Mucosa of rectum (tissue), 2 donors: Measurements from ENCODE around the gene GALNT16.

ENCODE experiments used
- H3K27ac ChIP-seq, 2 donors: one replicate each; pipeline ENCODE4 v1.7.0; 2013; ENCODE audit warnings: inconsistent platforms in 2 of 2, low read depth in 2 of 2, low read length in 2 of 2
- H3K27me3 ChIP-seq, 2 donors: one replicate each; pipeline ENCODE4 v1.7.0; 2013; ENCODE audit warnings: low read length in 2 of 2; ENCODE audit not compliant: control insufficient read depth in 2 of 2, insufficient read depth in 2 of 2
- H3K36me3 ChIP-seq, 2 donors: one replicate each; pipeline ENCODE4 v1.7.0; 2013; ENCODE audit warnings: low read length in 2 of 2; ENCODE audit not compliant: control insufficient read depth in 2 of 2, insufficient read depth in 2 of 2
- H3K4me1 ChIP-seq, 2 donors: one replicate each; pipeline ENCODE4 v1.7.0; 2013; ENCODE audit warnings: low read length in 2 of 2, mild to moderate bottlenecking in 1 of 2; ENCODE audit not compliant: control insufficient read depth in 2 of 2, insufficient read depth in 2 of 2
- H3K4me3 ChIP-seq, 2 donors: one replicate each; pipeline ENCODE4 v1.7.0; 2013; ENCODE audit warnings: low read length in 2 of 2
- H3K9ac ChIP-seq, 2 donors: one replicate each; pipeline ENCODE4 v1.7.0; 2013; ENCODE audit warnings: low read length in 2 of 2, low read depth in 1 of 2, mild to moderate bottlenecking in 1 of 2
- H3K9me3 ChIP-seq, 2 donors: one replicate each; pipeline ENCODE4 v1.7.0; 2013; ENCODE audit warnings: low read length in 2 of 2; ENCODE audit not compliant: control insufficient read depth in 2 of 2
- donor health status: healthy.
- donor health status: Normal muscosa, but diverticular disease.

The GALNT16 gene

DNA sequence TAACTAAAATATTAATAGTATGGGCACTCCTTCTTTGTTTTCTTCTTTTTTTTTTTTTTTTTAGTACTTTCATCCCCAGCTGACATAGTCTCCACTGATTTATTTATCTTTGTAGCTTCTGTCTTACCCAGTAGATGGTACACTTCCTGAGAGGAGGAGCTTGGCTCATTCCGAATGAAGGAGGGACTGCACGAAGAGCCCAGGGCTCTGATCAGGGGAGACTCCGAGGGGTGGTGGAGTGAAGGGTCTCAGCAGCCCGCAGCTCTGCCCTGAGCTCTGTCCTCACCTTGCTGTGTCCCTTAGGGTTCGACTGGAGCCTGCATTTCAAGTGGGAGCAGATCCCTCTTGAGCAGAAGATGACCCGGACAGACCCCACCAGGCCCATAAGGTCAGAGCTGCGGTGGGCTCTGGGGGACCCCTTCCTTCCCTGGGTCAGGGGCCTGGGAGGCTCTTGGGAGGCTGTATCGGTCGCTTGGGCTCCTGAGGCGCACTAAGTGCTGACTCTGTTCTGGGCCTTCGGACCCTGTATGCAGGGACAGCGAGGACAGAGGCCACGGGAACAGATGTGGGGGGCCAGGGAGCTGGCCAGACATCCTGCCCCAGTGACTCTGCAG is 72.9 kb downstream of the GALNT16 start:
- Histone ChIP-seq H3K36me3 (no peaks in the 10 kb centered on the region), H3K9me3 (no peaks in the 10 kb centered on the region), H3K4me3 (no peak overlapping the region), H3K27ac (no peak overlapping the region), H3K9ac (no peak overlapping the region), H3K27me3 (no peaks in the 10 kb centered on the region), H3K4me1 (no peaks in the 10 kb centered on the region)

DNA sequence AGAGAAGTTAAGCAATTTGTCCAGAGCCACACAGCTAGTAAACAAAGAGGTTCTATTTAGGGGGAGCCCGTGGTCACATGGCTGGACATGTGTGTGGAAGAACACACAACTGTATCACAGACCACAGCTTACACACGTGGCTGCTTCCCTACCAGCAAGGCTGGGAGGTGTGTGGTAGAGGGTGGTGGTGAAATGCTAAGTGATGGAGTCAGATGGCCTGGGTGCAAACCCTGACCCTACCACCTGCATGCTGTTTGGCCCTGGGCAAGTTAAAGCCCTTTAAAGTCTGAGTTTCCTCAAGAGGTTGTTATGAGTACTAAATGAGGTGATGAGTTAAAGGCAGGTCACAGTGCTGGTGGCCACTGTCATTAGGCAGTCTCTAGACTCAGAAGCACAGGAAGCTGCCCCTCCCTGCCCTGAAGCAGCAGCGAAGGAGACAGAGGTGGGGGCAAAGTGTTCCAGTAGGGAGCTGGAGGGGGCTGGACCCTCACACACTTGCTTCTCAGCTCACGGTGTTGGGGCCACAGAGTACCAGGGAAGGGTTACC is 73.9 kb downstream of the GALNT16 start:
- Histone ChIP-seq H3K9ac (no peak overlapping the region), H3K9me3 (no peaks in the 10 kb centered on the region), H3K36me3 (no peaks in the 10 kb centered on the region), H3K27ac (no peak overlapping the region), H3K4me3 (no peak overlapping the region), H3K4me1 (no peaks in the 10 kb centered on the region), H3K27me3 (no peaks in the 10 kb centered on the region)

DNA sequence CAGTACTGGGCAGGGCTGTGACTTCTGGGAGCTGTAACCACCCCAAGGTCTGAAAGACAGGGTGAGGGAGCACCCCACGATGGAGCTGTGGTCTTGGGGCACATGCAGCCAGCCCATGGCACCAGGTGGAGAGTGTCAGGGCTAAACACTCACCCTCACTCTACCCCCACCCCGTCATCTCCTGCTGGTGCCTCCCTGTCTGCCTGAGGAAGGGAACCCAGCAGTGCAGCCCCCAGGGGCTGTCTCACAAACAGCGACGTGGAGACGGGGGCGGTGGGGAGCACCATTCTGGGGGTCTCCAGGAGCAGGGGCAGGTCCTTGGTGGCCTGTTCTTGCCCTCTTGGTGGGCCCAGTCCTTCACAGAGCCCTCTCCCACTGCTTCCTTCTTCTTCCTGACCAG is 74.6 kb downstream of the GALNT16 start:
- Histone ChIP-seq H3K9me3 (no peaks in the 10 kb centered on the region), H3K4me1 (no peaks in the 10 kb centered on the region), H3K36me3 (no peaks in the 10 kb centered on the region), H3K9ac (no peak overlapping the region), H3K4me3 (no peak overlapping the region), H3K27me3 (no peaks in the 10 kb centered on the region), H3K27ac (no peak overlapping the region)

DNA sequence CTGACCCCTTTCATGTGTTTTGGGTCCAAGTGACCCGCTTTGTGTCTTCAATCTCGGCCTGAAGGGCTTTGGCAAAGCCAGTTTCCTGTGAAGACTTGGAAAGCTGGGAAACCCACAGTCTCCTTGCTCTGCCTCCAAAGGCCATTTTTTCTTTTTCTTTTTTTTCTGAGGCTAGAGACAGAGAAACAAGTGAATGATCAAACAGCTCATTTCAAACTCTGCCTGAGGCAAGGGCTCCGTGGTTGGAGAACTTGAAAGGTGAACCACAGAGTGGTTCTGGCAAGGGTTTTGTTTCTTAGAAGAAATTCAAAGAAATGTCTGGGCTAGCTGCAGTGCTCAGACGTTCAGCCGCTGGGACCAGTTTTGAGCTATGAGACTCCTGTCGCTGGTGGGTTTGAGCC is 75.4 kb downstream of the GALNT16 start:
- Histone ChIP-seq H3K36me3 (no peaks in the 10 kb centered on the region), H3K27ac (no peak overlapping the region), H3K9me3 (no peaks in the 10 kb centered on the region), H3K27me3 (no peaks in the 10 kb centered on the region), H3K4me1 (no peaks in the 10 kb centered on the region), H3K4me3 (no peak overlapping the region), H3K9ac (no peak overlapping the region)

DNA sequence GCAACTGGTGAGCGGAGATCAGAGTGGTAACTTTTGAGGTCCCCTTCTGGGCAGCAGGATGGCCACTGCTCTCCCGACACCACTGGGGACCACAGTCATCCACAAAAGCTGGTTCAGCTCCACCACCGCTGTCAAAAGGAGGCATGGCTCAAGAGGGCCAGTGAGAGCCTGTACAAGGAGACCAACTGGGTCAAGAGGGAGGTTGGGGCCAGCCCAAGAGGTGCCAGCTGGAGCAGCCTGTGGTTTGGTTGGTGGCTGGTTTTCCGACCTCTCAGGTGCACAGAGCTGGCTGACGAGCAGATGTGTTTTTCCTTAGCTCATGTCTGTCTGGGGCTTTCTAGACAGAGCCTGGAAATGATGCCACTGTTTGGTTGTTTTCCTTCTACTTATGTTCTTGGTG is 78.0 kb downstream of the GALNT16 start:
- Histone ChIP-seq H3K9me3 (no peaks in the 10 kb centered on the region), H3K27me3 (no peaks in the 10 kb centered on the region), H3K27ac (no peak overlapping the region), H3K4me3 (no peak overlapping the region), H3K4me1 (peaks cover 0 to 3% of the 10 kb centered on the region in 2 donors), H3K9ac (no peak overlapping the region), H3K36me3 (no peaks in the 10 kb centered on the region)

DNA sequence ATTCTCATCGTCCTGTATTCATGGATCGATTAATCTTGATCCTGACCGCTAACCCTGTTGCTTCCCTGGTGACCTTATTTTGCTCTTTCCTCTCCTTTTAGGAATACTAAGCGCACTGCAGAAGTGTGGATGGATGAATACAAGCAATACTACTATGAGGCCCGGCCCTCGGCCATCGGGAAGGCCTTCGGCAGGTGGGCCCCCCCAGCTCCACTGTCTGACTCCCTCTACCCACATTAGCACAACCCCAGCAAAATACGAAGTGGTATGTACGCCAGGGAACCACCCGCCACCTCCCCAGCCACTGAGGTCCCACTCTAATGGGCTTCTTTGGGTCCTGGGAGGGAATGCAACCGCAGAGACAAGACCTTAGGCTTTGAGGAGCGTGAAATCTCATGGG is 79.5 kb downstream of the GALNT16 start:
- H3K4me3 ChIP-seq: no peak overlapping the region
- H3K27me3 ChIP-seq: no peaks in the 10 kb centered on the region
- no peak overlapping the region for H3K27ac ChIP-seq
- H3K36me3 ChIP-seq: no peaks in the 10 kb centered on the region
- H3K9ac ChIP-seq: no peak overlapping the region
- H3K9me3 ChIP-seq: no peaks in the 10 kb centered on the region
- peaks cover 0 to 3% of the 10 kb centered on the region in 2 donors for H3K4me1 ChIP-seq

DNA sequence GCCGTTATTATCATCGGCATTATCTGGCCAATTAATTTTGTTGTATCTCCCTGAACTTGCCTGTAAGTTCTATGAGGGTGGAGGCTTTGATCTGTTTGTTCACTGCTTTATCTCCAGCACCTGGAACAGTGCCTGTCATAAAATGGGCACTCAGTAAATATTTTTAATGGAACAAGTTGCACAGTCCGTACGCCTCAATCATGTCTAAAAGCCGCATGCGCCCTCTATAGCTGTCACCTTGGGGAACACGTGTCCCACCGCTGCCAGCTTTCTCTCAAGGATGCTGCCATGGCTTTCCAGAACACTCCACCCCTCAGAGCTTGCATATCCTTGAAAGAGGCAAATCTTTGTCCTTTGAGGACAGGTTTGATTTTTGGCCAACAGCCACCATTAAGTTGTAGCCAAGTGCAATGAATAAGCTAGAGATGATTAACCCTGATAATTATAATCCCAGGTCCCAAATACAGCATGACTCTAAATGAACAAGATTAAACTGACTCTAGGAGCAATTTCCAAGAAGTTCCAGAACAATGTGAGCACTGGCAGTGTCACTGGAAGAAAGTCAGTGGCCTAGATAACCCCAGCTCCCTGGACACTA is 83.1 kb downstream of the GALNT16 start:
- no peak overlapping the region for H3K27ac ChIP-seq
- peaks cover 0 to 3% of the 10 kb centered on the region in 2 donors for H3K4me1 ChIP-seq
- peaks cover 0 to 4% of the 10 kb centered on the region in 2 donors for H3K27me3 ChIP-seq
- no peaks in the 10 kb centered on the region for H3K9me3 ChIP-seq
- no peak overlapping the region for H3K4me3 ChIP-seq
- H3K36me3 ChIP-seq: no peaks in the 10 kb centered on the region
- no peak overlapping the region for H3K9ac ChIP-seq

DNA sequence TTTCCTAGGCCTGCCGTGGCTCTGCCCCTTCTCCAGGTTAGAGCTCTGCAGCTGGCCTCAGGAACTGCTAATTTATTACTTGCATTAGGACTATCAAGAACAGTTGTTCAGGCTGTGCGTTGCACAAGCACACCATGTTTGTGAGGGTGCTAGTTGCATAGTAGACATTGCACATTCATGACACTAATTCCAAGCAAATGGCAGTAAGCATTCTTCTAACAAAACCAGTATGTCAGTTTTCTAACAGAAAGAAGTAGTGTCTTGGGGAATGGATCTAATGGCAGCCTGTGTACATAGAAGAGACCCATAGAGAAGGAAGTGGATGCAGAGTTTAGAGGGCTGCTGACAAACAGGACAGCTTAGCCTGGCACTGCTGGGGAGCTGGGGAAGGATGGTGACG is 84.2 kb downstream of the GALNT16 start:
- Histone ChIP-seq H3K9ac (no peak overlapping the region), H3K36me3 (no peaks in the 10 kb centered on the region), H3K4me3 (no peak overlapping the region), H3K4me1 (peaks cover 0 to 3% of the 10 kb centered on the region in 2 donors), H3K27ac (no peak overlapping the region), H3K27me3 (peaks cover 0 to 4% of the 10 kb centered on the region in 2 donors), H3K9me3 (no peaks in the 10 kb centered on the region)

DNA sequence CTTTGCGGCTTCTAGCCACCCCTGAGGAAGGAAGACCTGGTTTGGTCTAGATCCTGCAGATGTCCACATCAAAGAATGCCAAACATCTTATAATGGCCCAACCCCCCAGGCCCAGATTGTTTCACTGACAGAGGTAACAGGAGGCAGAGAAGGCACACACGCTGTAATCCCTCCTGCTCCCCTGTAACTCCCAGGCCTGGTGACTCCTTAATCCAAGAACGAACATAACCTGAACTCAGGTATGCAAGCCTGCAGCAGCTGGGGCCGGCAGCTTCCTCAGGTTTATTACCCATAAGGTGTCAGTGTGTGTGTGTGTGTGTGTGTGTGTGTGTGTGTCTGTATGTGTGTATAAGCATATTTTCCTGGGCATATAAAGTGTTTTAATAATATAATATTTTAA is 85.4 kb downstream of the GALNT16 start:
- no peak overlapping the region for H3K4me3 ChIP-seq
- H3K9ac ChIP-seq: no peak overlapping the region
- H3K9me3 ChIP-seq: no peaks in the 10 kb centered on the region
- H3K4me1 ChIP-seq: peaks cover 0 to 3% of the 10 kb centered on the region in 2 donors
- H3K36me3 ChIP-seq: no peaks in the 10 kb centered on the region
- H3K27me3 ChIP-seq: peaks cover 0 to 4% of the 10 kb centered on the region in 2 donors
- no peak overlapping the region for H3K27ac ChIP-seq

DNA sequence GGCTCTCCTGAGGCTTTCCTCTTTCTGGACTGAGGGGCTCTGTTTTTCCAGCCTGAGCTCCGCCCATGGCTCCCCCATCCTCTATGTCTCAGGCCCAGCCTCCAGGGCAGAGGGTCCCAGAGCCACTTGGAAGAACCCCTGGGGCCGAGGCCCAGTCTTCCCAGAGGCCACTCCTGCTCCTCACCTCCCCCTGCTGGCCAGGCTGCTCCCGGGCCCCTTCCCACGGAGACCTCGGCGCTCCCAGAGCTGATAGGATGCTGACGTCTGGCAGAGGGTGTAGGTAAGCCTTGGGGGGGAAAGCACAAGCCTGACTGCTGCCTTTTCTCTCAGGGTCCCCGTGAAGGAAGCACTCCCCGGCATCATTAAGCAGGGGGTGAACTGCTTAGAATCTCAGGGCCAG is 86.8 kb downstream of the GALNT16 start:
- H3K9me3 ChIP-seq: no peaks in the 10 kb centered on the region
- no peak overlapping the region for H3K27ac ChIP-seq
- no peak overlapping the region for H3K4me3 ChIP-seq
- peaks cover 0 to 3% of the 10 kb centered on the region in 2 donors for H3K4me1 ChIP-seq
- H3K27me3 ChIP-seq: peaks cover 0 to 4% of the 10 kb centered on the region in 2 donors
- H3K36me3 ChIP-seq: no peaks in the 10 kb centered on the region
- H3K9ac ChIP-seq: no peak overlapping the region
